Adrenal gland (tissue), 5 donors: ENCODE measurements around the gene DNAH11.

Experiments
- CTCF ChIP-seq, 6 experiments: fragments of 450-650 bp in 4 of 6; fragments of 200-600 bp in 2 of 6; sonication (generic) in 1 of 6; IDR thresholded peaks; 1 replicate in 5 of 6; 2 replicates in 1 of 6; pipeline versions ENCODE4 v1.5.1 to v1.8.0; 2016 to 2021; ENCODE audit warnings: antibody characterized with exemption in 6 of 6, mild to moderate bottlenecking in 2 of 6, moderate library complexity in 1 of 6
- POLR2A ChIP-seq, 2 donors: fragments of 450-650 bp; IDR thresholded peaks; one replicate each; pipeline ENCODE4 v1.6.1; 2017; ENCODE audit warnings: antibody characterized with exemption in 2 of 2, mild to moderate bottlenecking in 2 of 2, moderate library complexity in 1 of 2
- donor health status: DM: no; HTN: no; CAD: no.

GRCh38 chr7:21544303-21544656 lies 1.4 kb downstream of the DNAH11 start:
- TF ChIP-seq CTCF (IDR thresholded peaks at IDR 0.05): no peak
- TF ChIP-seq POLR2A (IDR thresholded peaks at IDR 0.05): no peak
